ENCODE results near the gene CASZ1.

The CASZ1 gene

GRCh38 chr1:10703702-10704101, 92.7 kb downstream of the CASZ1 start:
- no peak for DNase-seq

- no peak for DNase-seq
Observed at GRCh38 chr1:10701145-10701544, 95.3 kb downstream of the CASZ1 start.

GRCh38 chr1:10699470-10699835, 97.0 kb downstream of the CASZ1 start:
- no peak for DNase-seq

- DNase-seq = no peak
Observed at GRCh38 chr1:10698726-10699469, 97.5 kb downstream of the CASZ1 start.

- no peak for DNase-seq
Observed at GRCh38 chr1:10697621-10698160, 98.8 kb downstream of the CASZ1 start.

GRCh38 chr1:10696977-10697376, 99.5 kb downstream of the CASZ1 start:
- no peak for DNase-seq

GRCh38 chr1:10694633-10695627, 101.5 kb downstream of the CASZ1 start:
- DNase-seq = peak; percentile 75 to 87

GRCh38 chr1:10694274-10694632, 102.2 kb downstream of the CASZ1 start:
- peak in 1 of 2 experiments; percentile 76 for DNase-seq

GRCh38 chr1:10693497-10694273, 102.8 kb downstream of the CASZ1 start:
- DNase-seq = no peak

GRCh38 chr1:10693152-10693496, 103.3 kb downstream of the CASZ1 start:
- DNase-seq = no peak

- peak in 1 of 2 experiments; percentile 14 for DNase-seq
Observed at GRCh38 chr1:10692401-10693021, 103.9 kb downstream of the CASZ1 start.

GRCh38 chr1:10691740-10692125, 104.7 kb downstream of the CASZ1 start:
- DNase-seq = no peak

GRCh38 chr1:10691075-10691739, 105.2 kb downstream of the CASZ1 start:
- no peak for DNase-seq

GRCh38 chr1:10690484-10690883, 106.0 kb downstream of the CASZ1 start:
- DNase-seq = no peak

- no peak for DNase-seq
Observed at GRCh38 chr1:10688409-10688786, 108.0 kb downstream of the CASZ1 start.

- DNase-seq = no peak
Observed at GRCh38 chr1:10687782-10688408, 108.6 kb downstream of the CASZ1 start.

GRCh38 chr1:10687251-10687651, 109.2 kb downstream of the CASZ1 start:
- DNase-seq = no peak

- peak in 1 of 2 experiments; percentile 9 for DNase-seq
Observed at GRCh38 chr1:10686404-10687040, 109.9 kb downstream of the CASZ1 start.

GRCh38 chr1:10685808-10686403, 110.5 kb downstream of the CASZ1 start:
- DNase-seq = no peak

GRCh38 chr1:10685196-10685807, 111.1 kb downstream of the CASZ1 start:
- DNase-seq = no peak
